SK-N-SH (cell line): ENCODE results near the gene PTGIS.

Source experiments
- CHD2 ChIP-seq: fragments of 150-350 bp; IDR thresholded peaks from 2 replicates; pipeline ENCODE4 v1.6.1; 2018; ENCODE audit warnings: low read length; ENCODE audit not compliant: partially characterized antibody
- CTCF ChIP-seq: fragments of 200-600 bp; sonication (generic); IDR thresholded peaks from 2 replicates; pipeline ENCODE4 v1.6.1; 2017; ENCODE audit warnings: antibody characterized with exemption, mild to moderate bottlenecking, moderate library complexity
- ELF1 ChIP-seq: IDR thresholded peaks from 2 replicates; pipeline ENCODE4 v1.4.0; 2012
- EP300 ChIP-seq, 2 experiments: IDR thresholded peaks; 2 replicates each; pipeline versions ENCODE4 v1.4.0 to v1.6.1; 2012; ENCODE audit warnings: borderline replicate concordance in 1 of 2, low read depth in 1 of 2, low read length in 1 of 2
- FOXM1 ChIP-seq: IDR thresholded peaks from 2 replicates; pipeline ENCODE4 v1.4.0; 2012; ENCODE audit warnings: low read depth, mild to moderate bottlenecking
- GABPA ChIP-seq: IDR thresholded peaks from 2 replicates; pipeline ENCODE4 v1.4.0; 2012; ENCODE audit warnings: low read depth, mild to moderate bottlenecking
- POLR2AphosphoS5 ChIP-seq: IDR thresholded peaks from 2 replicates; pipeline ENCODE4 v1.6.1; 2012; ENCODE audit warnings: low read depth, low read length
- RAD21 ChIP-seq: IDR thresholded peaks from 2 replicates; pipeline ENCODE4 v1.6.1; 2012; ENCODE audit warnings: mild to moderate bottlenecking, low read length
- RFX5 ChIP-seq: IDR thresholded peaks from 2 replicates; pipeline ENCODE4 v1.6.1; 2012; ENCODE audit warnings: mild to moderate bottlenecking, improper control_type of control experiment, low read length
- ZBTB33 ChIP-seq: IDR thresholded peaks from 2 replicates; pipeline ENCODE4 v1.4.0; 2012; ENCODE audit warnings: low read depth, borderline replicate concordance

GRCh38 chr20:49484180-49485140 lies 83.5 kb downstream of the PTGIS start:
- TF ChIP-seq ELF1 (no peak), EP300 (IDR thresholded peaks at IDR 0.05; ENCODE audit: borderline replicate concordance in 1 of 2, low read depth in 1 of 2, low read length in 1 of 2) (no peak; a peak in 1 of 4 replicates), RFX5 (no peak), POLR2AphosphoS5 (no peak), GABPA (no peak), CTCF (peak; percentile 75), CHD2 (no peak), FOXM1 (no peak), ZBTB33 (no peak), RAD21 (peak; percentile 78)
